OCI-LY7 (cell line): ENCODE results near the gene PEPD.

Source experiments
- EZH2phosphoT487 ChIP-seq: fragments of 200-600 bp; sonication (generic); IDR thresholded peaks from 2 replicates; pipeline ENCODE4 v1.6.1; 2018; ENCODE audit warnings: low read depth, borderline replicate concordance, mild to moderate bottlenecking, mixed run types, antibody characterized with exemption, low read length, moderate library complexity, mixed read lengths
- TF ChIP-seq, protein P1 (sequence below): fragments of 200-600 bp; sonication (generic); conservative IDR thresholded peaks from 2 replicates; pipeline ENCODE4 v1.5.1; 2014; ENCODE audit warnings: mild to moderate bottlenecking, antibody characterized with exemption, low read length, moderate library complexity, mixed read lengths

- TF ChIP-seq, protein P1, sequence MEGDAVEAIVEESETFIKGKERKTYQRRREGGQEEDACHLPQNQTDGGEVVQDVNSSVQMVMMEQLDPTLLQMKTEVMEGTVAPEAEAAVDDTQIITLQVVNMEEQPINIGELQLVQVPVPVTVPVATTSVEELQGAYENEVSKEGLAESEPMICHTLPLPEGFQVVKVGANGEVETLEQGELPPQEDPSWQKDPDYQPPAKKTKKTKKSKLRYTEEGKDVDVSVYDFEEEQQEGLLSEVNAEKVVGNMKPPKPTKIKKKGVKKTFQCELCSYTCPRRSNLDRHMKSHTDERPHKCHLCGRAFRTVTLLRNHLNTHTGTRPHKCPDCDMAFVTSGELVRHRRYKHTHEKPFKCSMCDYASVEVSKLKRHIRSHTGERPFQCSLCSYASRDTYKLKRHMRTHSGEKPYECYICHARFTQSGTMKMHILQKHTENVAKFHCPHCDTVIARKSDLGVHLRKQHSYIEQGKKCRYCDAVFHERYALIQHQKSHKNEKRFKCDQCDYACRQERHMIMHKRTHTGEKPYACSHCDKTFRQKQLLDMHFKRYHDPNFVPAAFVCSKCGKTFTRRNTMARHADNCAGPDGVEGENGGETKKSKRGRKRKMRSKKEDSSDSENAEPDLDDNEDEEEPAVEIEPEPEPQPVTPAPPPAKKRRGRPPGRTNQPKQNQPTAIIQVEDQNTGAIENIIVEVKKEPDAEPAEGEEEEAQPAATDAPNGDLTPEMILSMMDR: no peak; the same call in 1 of the 2 replicates
- TF ChIP-seq EZH2phosphoT487: no peak
These were observed 114.4 kb downstream of the PEPD start for GRCh38 chr19:33407140-33407551.
